Epithelial cell of umbilical artery (primary cell): ENCODE measurements around the gene ARG1. TPM values are rescaled to one million over a fixed set of nuclear protein-coding genes. Genes with fewer than 3 reads are reported as not detected.

Source experiments
- total RNA-seq: library from RNA; depleted of rRNA; stranded (reverse); fragments of >200 nt; gene quantifications from 2 replicates; pipeline ENCODE4 v1.2.3, GENCODE V29; 2014

ARG1 gene
- not detected in 2 replicates for total RNA-seq

DNA sequence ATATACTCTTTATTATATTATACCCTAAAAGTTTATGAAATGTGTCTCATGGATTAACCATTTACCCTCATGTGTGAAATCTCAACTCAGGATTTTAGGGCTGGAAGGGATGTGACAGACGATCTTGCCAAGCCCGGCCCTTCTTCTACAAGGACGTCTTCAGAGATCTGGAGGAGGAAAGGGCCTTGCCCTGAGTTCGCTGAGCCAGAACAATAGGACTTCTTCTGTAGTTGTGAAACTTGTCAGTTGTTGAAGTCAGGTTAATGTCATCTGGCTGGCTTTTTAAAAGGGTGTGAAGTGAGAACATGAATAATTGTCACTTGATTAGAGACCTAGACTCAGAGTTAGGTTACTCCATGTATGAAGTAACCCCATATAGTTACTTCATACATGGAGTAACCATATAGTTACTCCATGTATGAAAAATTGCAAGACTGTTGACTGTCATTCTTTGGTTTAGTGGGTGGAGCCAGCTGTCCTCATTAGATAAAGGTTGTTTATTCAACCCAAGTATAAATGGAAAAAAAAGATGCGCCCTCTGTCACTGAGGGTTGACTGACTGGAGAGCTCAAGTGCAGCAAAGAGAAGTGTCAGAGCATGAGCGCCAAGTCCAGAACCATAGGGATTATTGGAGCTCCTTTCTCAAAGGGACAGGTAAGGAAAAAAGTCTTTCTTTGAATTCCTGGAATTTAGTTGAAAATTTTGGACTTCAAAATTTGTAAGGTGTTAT is at the start of gene ARG1:
Gene ARG1 (plus strand): TSS at position 541 of the 730 bp plus-strand sequence. CDS start 57 bp downstream, at position 598.

DNA sequence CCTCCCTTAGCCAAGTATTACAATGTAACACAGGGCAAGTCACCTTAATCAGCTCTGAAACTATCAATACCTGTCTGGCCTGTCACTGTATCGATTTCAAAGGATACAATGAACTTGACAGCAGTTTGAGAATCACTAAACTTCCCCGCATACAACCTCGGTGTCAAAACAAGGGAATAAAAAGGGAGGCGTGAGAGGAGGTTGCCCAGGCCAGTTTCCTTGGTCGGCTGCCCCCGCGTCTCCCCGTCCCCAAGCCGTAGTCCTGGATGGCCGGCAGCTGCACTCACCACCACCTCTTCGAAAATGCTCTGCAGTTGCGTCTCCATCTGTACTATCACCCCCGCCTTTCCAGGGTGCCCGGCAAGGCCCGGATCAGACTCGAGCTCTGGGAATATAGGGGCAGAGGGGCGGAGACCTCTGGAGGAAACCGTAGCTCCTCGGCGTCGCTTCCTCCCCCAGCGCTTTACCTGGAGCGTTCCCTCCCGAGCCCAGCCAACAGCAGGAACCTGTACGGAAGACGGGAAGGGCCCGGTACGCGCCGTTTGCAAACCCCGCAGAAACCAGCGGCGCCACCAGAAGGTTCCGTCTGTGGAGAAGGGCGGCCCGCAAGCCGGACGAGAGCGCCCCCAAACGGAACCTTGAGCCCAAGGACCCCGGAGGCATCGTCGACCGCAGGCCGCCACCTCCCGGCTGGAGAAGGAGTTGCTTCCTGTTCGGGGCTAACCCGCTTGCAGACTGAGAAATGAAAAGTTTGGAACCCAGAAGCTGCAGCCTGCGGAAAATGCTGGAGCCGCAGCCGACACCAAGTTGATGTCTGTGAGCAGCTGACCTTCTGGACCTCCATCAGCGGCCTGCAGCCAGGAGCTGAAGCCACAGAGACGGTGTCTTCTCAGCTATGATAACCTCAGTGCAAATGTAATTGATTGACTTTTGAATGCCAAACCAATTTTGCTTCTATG is 55.0 kb downstream of the ARG1 start, which contains the start of gene MED23:
Gene MED23 (minus strand): TSS at position 519 of the 959 bp plus-strand sequence. CDS start 193 bp downstream, at position 326.

Other genes with a start within 250 kb of the ARG1 start
- 21.1 and 34.2 TPM in 2 replicates for gene MED23, start 55.0 kb downstream of the ARG1 start, total RNA-seq
- gene ENPP3, start 64.1 kb downstream of the ARG1 start, total RNA-seq: under 0.01 TPM in 1 of 2 replicates, not detected in the other
- under 0.01 TPM in 1 of 2 replicates, not detected in the other for gene OR2A4, start 128.2 kb downstream of the ARG1 start, total RNA-seq
- not detected in 2 replicates for gene CTAGE9, start 137.8 kb downstream of the ARG1 start, total RNA-seq
- gene ENPP1, start 234.8 kb downstream of the ARG1 start, total RNA-seq: 2.3 and 3.6 TPM in 2 replicates